GM12878 (cell line): ENCODE measurements around the gene INF2. TPM values are rescaled to one million over a fixed set of nuclear protein-coding genes. Genes with fewer than 3 reads are reported as not detected.

Experiments
- ATAC-seq: fragments of 200-7000 bp; cut with Tn5 transposase; 3 replicates; pipeline ENCODE4 v1.9.1; 2020; ENCODE audit warnings: mild to moderate bottlenecking, moderate library complexity
- BruUV-seq: library from RNA; stranded (reverse); fragments of 400-500 nt; replicated peaks from 2 replicates; lab custom pipeline; 2021; lab: Mats Ljungman, UMichigan
- CTCF ChIA-PET: fragments of 300-600 bp; sonication (Branson Sonifier 250); formaldehyde crosslinking; extraction: SDS; loops from one replicate; lab custom pipeline; 2021; ENCODE audit warnings: inconsistent platforms; lab: Yijun Ruan, JAX
- POLR2A ChIA-PET: fragments of 350-600 bp; formaldehyde crosslinking; extraction: SDS; loops from one replicate; lab custom pipeline; 2021; ENCODE audit warnings: inconsistent platforms; lab: Charles Lee
- RAD21 ChIA-PET: fragments of 300-600 bp; sonication (Branson Sonifier 250); formaldehyde crosslinking; loops from one replicate; lab custom pipeline; 2023; ENCODE audit warnings: antibody characterized with exemption; ENCODE audit not compliant: unreplicated experiment; lab: Charles Lee
- SMC1A ChIA-PET: fragments of 300-600 bp; sonication (Branson Sonifier 250); formaldehyde crosslinking; loops from one replicate; lab custom pipeline; 2023; ENCODE audit not compliant: unreplicated experiment, uncharacterized antibody; lab: Charles Lee
- DNase-seq: peaks from one replicate; pipeline ENCODE4 v3.0.0-alpha.2; 2011; ENCODE audit warnings: low read depth, low spot score
- FAIRE-seq: peaks from 3 replicates; lab custom pipeline; 2011; peaks lifted over from hg19 to GRCh38; lab: Jason Lieb, UNC
- H2AFZ ChIP-seq: 2 replicates; pipeline ENCODE4 v1.6.0; 2011; ENCODE audit warnings: low read depth, low read length, control low read depth; ENCODE audit not compliant: control insufficient read depth
- H3K27ac ChIP-seq: 2 replicates; pipeline ENCODE4 v1.5.1; 2011; ENCODE audit warnings: control low read depth; ENCODE audit not compliant: control insufficient read depth, insufficient read depth
- H3K27me3 ChIP-seq, 2 experiments: replicated peaks in 1 of 2; 2 replicates each; pipeline versions ENCODE4 v1.6.0 to v1.6.1; 2011; ENCODE audit warnings: low read length in 1 of 2; ENCODE audit not compliant: control insufficient read depth in 2 of 2, insufficient read depth in 2 of 2
- H3K36me3 ChIP-seq, 2 experiments: 2 replicates each; pipeline ENCODE4 v1.5.1; 2011; ENCODE audit warnings: low read length in 1 of 2; ENCODE audit not compliant: control insufficient read depth in 2 of 2, insufficient read depth in 2 of 2
- H3K4me1 ChIP-seq: 2 replicates; pipeline ENCODE4 v1.6.1; 2011; ENCODE audit warnings: mild to moderate bottlenecking, low read length, moderate library complexity, mixed read lengths; ENCODE audit not compliant: control insufficient read depth, insufficient read depth
- H3K4me2 ChIP-seq: 2 replicates; pipeline ENCODE4 v1.6.0; 2011; ENCODE audit warnings: control low read depth; ENCODE audit not compliant: control insufficient read depth, insufficient read depth
- H3K4me3 ChIP-seq: fragments of 200-600 bp; sonication (generic); 2 replicates; pipeline ENCODE4 v1.5.1; 2016
- H3K79me2 ChIP-seq: 2 replicates; pipeline ENCODE4 v1.6.0; 2011; ENCODE audit warnings: low read length; ENCODE audit not compliant: control insufficient read depth, insufficient read depth
- H3K9ac ChIP-seq: 2 replicates; pipeline ENCODE4 v1.8.0; 2011; ENCODE audit warnings: low read length, control low read depth, mixed read lengths; ENCODE audit not compliant: control insufficient read depth, insufficient read depth
- H3K9me3 ChIP-seq: replicated peaks from 3 replicates; pipeline ENCODE4 v1.5.1; 2011; ENCODE audit warnings: mild to moderate bottlenecking, low read length; ENCODE audit not compliant: control insufficient read depth, insufficient read depth
- H4K20me1 ChIP-seq: 2 replicates; pipeline ENCODE4 v1.6.0; 2011; ENCODE audit not compliant: control insufficient read depth, insufficient read depth
- BACH1 ChIP-seq: fragments of 450-650 bp; IDR thresholded peaks from 2 replicates; pipeline ENCODE4 v1.6.1; 2017; ENCODE audit warnings: mild to moderate bottlenecking, borderline replicate concordance
- BHLHE40 ChIP-seq, 2 experiments: fragments of 450-650 bp in 1 of 2; IDR thresholded peaks; 2 replicates each; pipeline ENCODE4 v1.6.1; 2011 to 2017; ENCODE audit warnings: low read depth in 2 of 2, borderline replicate concordance in 1 of 2, improper control_type of control experiment in 1 of 2, low read length in 1 of 2, mild to moderate bottlenecking in 1 of 2
- CBFB ChIP-seq: IDR thresholded peaks from 2 replicates; pipeline ENCODE4 v1.6.1; 2016; ENCODE audit warnings: antibody characterized with exemption, low read depth
- EZH2 ChIP-seq: IDR thresholded peaks from 2 replicates; pipeline ENCODE4 v1.6.1; 2012; ENCODE audit warnings: low read depth, mild to moderate bottlenecking, control low read depth, inconsistent platforms, low read length, borderline replicate concordance; ENCODE audit not compliant: control insufficient read depth
- FOXK2 ChIP-seq: fragments of 450-650 bp; IDR thresholded peaks from 2 replicates; pipeline ENCODE4 v1.6.1; 2017; ENCODE audit warnings: mild to moderate bottlenecking, moderate library complexity
- MTA2 ChIP-seq: fragments of 450-650 bp; IDR thresholded peaks from 2 replicates; pipeline ENCODE4 v1.6.1; 2016; ENCODE audit warnings: low read depth, mild to moderate bottlenecking, moderate library complexity
- RUNX3 ChIP-seq: IDR thresholded peaks from 2 replicates; pipeline ENCODE4 v1.6.1; 2012; ENCODE audit warnings: low read length, inconsistent platforms
- SMC3 ChIP-seq: IDR thresholded peaks from 2 replicates; pipeline ENCODE4 v1.6.1; 2011; ENCODE audit warnings: low read length, improper control_type of control experiment, borderline replicate concordance
- SP1 ChIP-seq: IDR thresholded peaks from one replicate; pipeline ENCODE4 v1.6.1; 2011; ENCODE audit warnings: low read depth, low read length
- ZNF24 ChIP-seq: fragments of 450-650 bp; IDR thresholded peaks from 2 replicates; pipeline ENCODE4 v1.6.1; 2017; ENCODE audit warnings: antibody characterized with exemption, mild to moderate bottlenecking
- ZZZ3 ChIP-seq: IDR thresholded peaks from 2 replicates; pipeline ENCODE4 v1.6.1; 2011; ENCODE audit warnings: low read depth; ENCODE audit not compliant: control insufficient read depth, insufficient read length
- WGBS: methylation state at CpG from one replicate; pipeline ENCODE4 v1.1.6; 2016; ENCODE audit warnings: low lambda C conversion rate; ENCODE audit not compliant: insufficient replicate concordance, insufficient coverage; ENCODE audit errors: missing lambda C conversion rate; 5-methylcytosine and 5-hydroxymethylcytosine counted together
- in situ Hi-C: fragments of 300-500 bp; cut with MboI; formaldehyde crosslinking; loops from 9 replicates; pipeline ENCODE4 v1.14.3; 2018; ENCODE audit warnings: mixed read lengths
- intact Hi-C: fragments of 100-400 bp; cut with micrococcal nuclease; formaldehyde crosslinking; loops from one replicate; pipeline ENCODE4 v1.14.2; 2022; ENCODE audit not compliant: unreplicated experiment
- polyA plus RNA-seq, 11 experiments: library from polyadenylated mRNA; depleted of rRNA in 4 of 11; unstranded in 6 of 11; stranded (reverse) in 5 of 11; fragments of >200 nt; fragmentation: Nextera tagmentation in 4 of 11; fragmentation: Illumina TruSeq in 1 of 11; extraction: Ambion mirVana in 4 of 11; extraction: Trizol in 1 of 11; gene quantifications; 1 replicate in 1 of 11; 2 replicates in 10 of 11; pipeline versions ENCODE4 v1.2.1 to v1.2.3, GENCODE V29; 2011 to 2016; ENCODE audit warnings: inconsistent platforms in 2 of 11, missing spikeins in 2 of 11, low read depth in 1 of 11
- total RNA-seq, 4 experiments: library from RNA; depleted of rRNA in 3 of 4; stranded (reverse); fragments of >200 nt in 3 of 4; fragmentation: Illumina TruSeq in 1 of 4; extraction: Trizol in 1 of 4; gene quantifications; 2 replicates each; pipeline versions ENCODE4 v1.2.1 to v1.2.3, GENCODE V29; 2013 to 2021
- TF ChIP-seq, protein P1 (sequence below): fragments of 450-650 bp; IDR thresholded peaks from 2 replicates; pipeline ENCODE4 v1.6.1; 2014; ENCODE audit warnings: mild to moderate bottlenecking
- TF ChIP-seq, protein P2 (sequence below): IDR thresholded peaks from 2 replicates; pipeline ENCODE4 v1.6.1; 2012; ENCODE audit warnings: low read depth, low read length, improper control_type of control experiment
- TF ChIP-seq, protein P3 (sequence below): IDR thresholded peaks from 2 replicates; pipeline ENCODE4 v1.6.1; 2011; ENCODE audit warnings: low read depth, low read length, improper control_type of control experiment, borderline replicate concordance

Gene INF2
- total and polyA plus RNA-seq, 10 of the 15 experiments (the other 5 are each of a cell fraction or from before 2014, with no cell fraction given), result 0.72 to 43.2 (median 8.3) TPM

DNA sequence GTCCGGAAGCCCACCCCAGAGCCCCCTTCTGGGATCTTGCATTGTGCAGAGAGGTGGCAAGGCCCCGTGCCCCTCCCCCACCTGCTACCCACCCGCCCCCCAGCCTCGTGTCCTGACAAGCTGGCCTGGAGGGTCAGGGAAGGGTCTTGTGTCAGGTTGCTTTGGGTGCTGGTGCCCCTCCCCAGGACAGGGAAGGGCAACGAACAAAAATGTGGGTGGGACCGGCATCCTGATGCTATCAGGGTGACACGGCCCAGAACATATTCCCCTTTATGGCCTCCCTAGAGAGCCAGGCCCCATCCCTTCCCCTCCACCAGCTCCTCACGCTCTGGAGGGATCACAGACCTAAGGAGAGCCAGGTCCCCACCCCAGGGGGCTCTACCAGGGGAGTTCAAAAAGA lies 46.1 kb upstream of the INF2 start:
- in situ Hi-C loops, result no loop called here
- Histone ChIP-seq H2AFZ (no peak overlapping the region), H3K9me3 (peaks cover 3% of the 10 kb centered on the region; the same call in 2 of the 3 replicates), H3K27ac (no peak overlapping the region), H3K4me3 (no peak overlapping the region), H3K4me1 (no peaks in the 10 kb centered on the region), H3K27me3 (no peaks in the 10 kb centered on the region), H3K36me3 (no peaks in the 10 kb centered on the region), H3K79me2 (no peaks in the 10 kb centered on the region), H3K9ac (no peak overlapping the region), H3K4me2 (no peak overlapping the region), H4K20me1 (no peaks in the 10 kb centered on the region)
- ChIA-PET POLR2A (no interaction called here), RAD21 (no interaction called here), SMC1A (no interaction called here), CTCF (interaction anchor here (0.7 to 1.5 kb wide), 2 partner anchors 37 to 66 kb away, joined by 3 read pairs; no protein-coding TSS in a partner anchor)
- TF ChIP-seq EZH2 (no peak), FOXK2 (no peak), CBFB (no peak), MTA2 (no peak), ZZZ3 (no peak), ZNF24 (no peak), RUNX3 (no peak), BHLHE40 (IDR thresholded peaks at IDR 0.05; ENCODE audit: borderline replicate concordance in 1 of 2, low read depth in 2 of 2, low read length in 1 of 2) (no peak), SMC3 (no peak), SP1 (no peak), BACH1 (no peak)
- TF ChIP-seq, protein P1, sequence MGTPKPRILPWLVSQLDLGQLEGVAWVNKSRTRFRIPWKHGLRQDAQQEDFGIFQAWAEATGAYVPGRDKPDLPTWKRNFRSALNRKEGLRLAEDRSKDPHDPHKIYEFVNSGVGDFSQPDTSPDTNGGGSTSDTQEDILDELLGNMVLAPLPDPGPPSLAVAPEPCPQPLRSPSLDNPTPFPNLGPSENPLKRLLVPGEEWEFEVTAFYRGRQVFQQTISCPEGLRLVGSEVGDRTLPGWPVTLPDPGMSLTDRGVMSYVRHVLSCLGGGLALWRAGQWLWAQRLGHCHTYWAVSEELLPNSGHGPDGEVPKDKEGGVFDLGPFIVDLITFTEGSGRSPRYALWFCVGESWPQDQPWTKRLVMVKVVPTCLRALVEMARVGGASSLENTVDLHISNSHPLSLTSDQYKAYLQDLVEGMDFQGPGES, result no peak
- TF ChIP-seq, protein P2, sequence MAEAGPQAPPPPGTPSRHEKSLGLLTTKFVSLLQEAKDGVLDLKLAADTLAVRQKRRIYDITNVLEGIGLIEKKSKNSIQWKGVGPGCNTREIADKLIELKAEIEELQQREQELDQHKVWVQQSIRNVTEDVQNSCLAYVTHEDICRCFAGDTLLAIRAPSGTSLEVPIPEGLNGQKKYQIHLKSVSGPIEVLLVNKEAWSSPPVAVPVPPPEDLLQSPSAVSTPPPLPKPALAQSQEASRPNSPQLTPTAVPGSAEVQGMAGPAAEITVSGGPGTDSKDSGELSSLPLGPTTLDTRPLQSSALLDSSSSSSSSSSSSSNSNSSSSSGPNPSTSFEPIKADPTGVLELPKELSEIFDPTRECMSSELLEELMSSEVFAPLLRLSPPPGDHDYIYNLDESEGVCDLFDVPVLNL, result no peak
- TF ChIP-seq, protein P3, sequence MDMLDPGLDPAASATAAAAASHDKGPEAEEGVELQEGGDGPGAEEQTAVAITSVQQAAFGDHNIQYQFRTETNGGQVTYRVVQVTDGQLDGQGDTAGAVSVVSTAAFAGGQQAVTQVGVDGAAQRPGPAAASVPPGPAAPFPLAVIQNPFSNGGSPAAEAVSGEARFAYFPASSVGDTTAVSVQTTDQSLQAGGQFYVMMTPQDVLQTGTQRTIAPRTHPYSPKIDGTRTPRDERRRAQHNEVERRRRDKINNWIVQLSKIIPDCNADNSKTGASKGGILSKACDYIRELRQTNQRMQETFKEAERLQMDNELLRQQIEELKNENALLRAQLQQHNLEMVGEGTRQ, result no peak
- no TSS peak for BruUV-seq
- 38% methylated on average over 7 of the region's 8 CpGs for WGBS
- no peak for DNase-seq
- no peak for ATAC-seq
- no peak for FAIRE-seq
- intact Hi-C loops, result loop anchor here (5.0 kb wide), 1 partner anchor 551 kb away; no protein-coding TSS in a partner anchor
